ENCODE data around the gene DOCK8. TPM values are rescaled to one million over a fixed set of nuclear protein-coding genes. Genes with fewer than 3 reads are reported as not detected.

Gene DOCK8
- total RNA-seq, 1 experiment from 2014 or later: 0.37 TPM

- Histone ChIP-seq H2AFZ (ENCODE audit: low read depth, low read length, poor library complexity, severe bottlenecking) (no peak overlapping the region), H3K4me2 (ENCODE audit: low read length) (no peak overlapping the region), H3K9me2 (ENCODE audit: insufficient read depth) (no peaks in the 10 kb centered on the region), H3K27me3 (ENCODE audit: insufficient read depth, low read length) (0 out of 2 replicates have a peak, but pooled peaks cover 3% of the 10 kb centered on the region), H4K20me1 (ENCODE audit: insufficient read depth) (no peaks in the 10 kb centered on the region), H3K79me2 (ENCODE audit: insufficient read depth, low read length) (no peaks in the 10 kb centered on the region), H3K36me3 (ENCODE audit: control insufficient read depth in 1 of 2, insufficient read depth in 2 of 2, low read length in 2 of 2) (no peaks in the 10 kb centered on the region), H3K4me3 (replicated peaks in 1 of 2; ENCODE audit: low read depth in 1 of 2, low read length in 2 of 2) (no peak overlapping the region), H3K4me1 (ENCODE audit: control insufficient read depth in 1 of 2, insufficient read depth in 2 of 2, low read length in 2 of 2) (no peaks in the 10 kb centered on the region), H3K9me3 (ENCODE audit: control insufficient read depth in 1 of 2, insufficient read depth in 1 of 2, low read depth in 1 of 2, low read length in 2 of 2) (no peaks in the 10 kb centered on the region), H3K9ac (ENCODE audit: low read length) (no peak overlapping the region), H3K27ac (ENCODE audit: low read depth, low read length) (no peak overlapping the region)
- intact Hi-C loops (cut with micrococcal nuclease): no loop called here
- ChIA-PET RAD21 (ENCODE audit: low non-redundant PET in 1 of 2, low total read pairs in 2 of 2, uncharacterized antibody in 2 of 2, unreplicated experiment in 2 of 2) (no interaction called here), CTCF (no interaction called here), POLR2A (no interaction called here)
- DNase-seq (ENCODE audit: low read depth, low spot score): no peak
- TF ChIP-seq ELF1 (IDR thresholded peaks at IDR 0.05; ENCODE audit: borderline replicate concordance, low read depth) (no peak), FOSL1 (IDR thresholded peaks at IDR 0.05; ENCODE audit: low read depth) (no peak), CBX3 (IDR thresholded peaks at IDR 0.05; ENCODE audit: low read depth) (no peak), POLR2AphosphoS5 (IDR thresholded peaks at IDR 0.05; ENCODE audit: low read depth, low read length) (no peak), YY1 (IDR thresholded peaks at IDR 0.05; ENCODE audit: extremely low read depth, insufficient replicate concordance, low read depth, low read length) (no peak), SIN3A (IDR thresholded peaks at IDR 0.05; ENCODE audit: low read depth) (no peak), ZFX (IDR thresholded peaks at IDR 0.05) (no peak), ZBTB33 (IDR thresholded peaks at IDR 0.05; ENCODE audit: extremely low read depth, insufficient replicate concordance, low read length) (no peak)
- no TSS peak for BruUV-seq (replicated peaks)
- ATAC-seq: no peak
These were observed 36.0 kb downstream of the DOCK8 start for GRCh38 chr9:250625-251024.

DNA sequence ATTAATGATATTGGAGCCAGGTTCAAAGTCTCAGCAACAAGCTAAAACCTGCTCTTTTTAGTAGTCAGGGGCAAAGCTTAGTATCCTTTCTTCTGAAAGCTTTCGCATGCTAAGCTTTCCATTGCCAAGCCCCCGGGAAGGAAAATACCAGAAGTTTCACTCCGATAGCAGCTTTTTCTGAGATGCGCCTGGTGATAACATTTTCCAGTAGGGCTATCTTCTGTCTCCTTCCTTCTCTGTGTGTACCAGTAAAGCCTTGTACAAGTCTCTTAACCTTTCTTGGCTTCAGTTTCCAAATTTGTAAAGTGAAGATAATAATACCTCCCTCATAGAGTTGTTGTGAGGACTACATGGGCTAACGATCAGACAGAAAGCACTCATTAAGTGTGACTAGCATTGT, 36.7 kb downstream of the DOCK8 start:
- H3K4me1 ChIP-seq (ENCODE audit: control insufficient read depth in 1 of 2, insufficient read depth in 2 of 2, low read length in 2 of 2): no peaks in the 10 kb centered on the region
- H3K9me2 ChIP-seq (ENCODE audit: insufficient read depth): no peaks in the 10 kb centered on the region
- H3K27me3 ChIP-seq (ENCODE audit: insufficient read depth, low read length): 0 out of 2 replicates have a peak, but pooled peaks cover 3% of the 10 kb centered on the region
- no peak overlapping the region for H3K4me3 ChIP-seq (replicated peaks in 1 of 2; ENCODE audit: low read depth in 1 of 2, low read length in 2 of 2)
- ChIA-PET CTCF (no interaction called here), POLR2A (no interaction called here), RAD21 (ENCODE audit: low non-redundant PET in 1 of 2, low total read pairs in 2 of 2, uncharacterized antibody in 2 of 2, unreplicated experiment in 2 of 2) (no interaction called here)
- H3K4me2 ChIP-seq (ENCODE audit: low read length): no peak overlapping the region
- intact Hi-C loops (cut with micrococcal nuclease): no loop called here
- no peaks in the 10 kb centered on the region for H4K20me1 ChIP-seq (ENCODE audit: insufficient read depth)
- no peak overlapping the region for H3K27ac ChIP-seq (ENCODE audit: low read depth, low read length)
- H3K9ac ChIP-seq (ENCODE audit: low read length): no peak overlapping the region
- H3K79me2 ChIP-seq (ENCODE audit: insufficient read depth, low read length): no peaks in the 10 kb centered on the region
- no peaks in the 10 kb centered on the region for H3K9me3 ChIP-seq (ENCODE audit: control insufficient read depth in 1 of 2, insufficient read depth in 1 of 2, low read depth in 1 of 2, low read length in 2 of 2)
- DNase-seq (ENCODE audit: low read depth, low spot score): no peak
- no TSS peak for BruUV-seq (replicated peaks)
- TF ChIP-seq SP1 (IDR thresholded peaks at IDR 0.05; ENCODE audit: low read depth): no peak
- no peak for TF ChIP-seq FOSL1 (IDR thresholded peaks at IDR 0.05; ENCODE audit: low read depth)
- no peak for TF ChIP-seq RAD21 (IDR thresholded peaks at IDR 0.05; ENCODE audit: low read depth)
- TF ChIP-seq MAX (IDR thresholded peaks at IDR 0.05): no peak
- no peak for TF ChIP-seq CTCF (IDR thresholded peaks at IDR 0.05 in 2 of 3, conservative IDR thresholded peaks at IDR 0.05 in 1 of 3; ENCODE audit: borderline replicate concordance in 1 of 3, insufficient read depth in 1 of 3, low read depth in 2 of 3, low read length in 2 of 3)
- TF ChIP-seq TCF7L2 (IDR thresholded peaks at IDR 0.05; ENCODE audit: borderline replicate concordance, extremely low read depth, insufficient read depth, insufficient read length): no peak
- no peak for TF ChIP-seq JUND (IDR thresholded peaks at IDR 0.05)
- TF ChIP-seq SRF (IDR thresholded peaks at IDR 0.05; ENCODE audit: low read depth): no peak
- no peak for TF ChIP-seq CBX3 (IDR thresholded peaks at IDR 0.05; ENCODE audit: low read depth)
- TF ChIP-seq EZH2 (IDR thresholded peaks at IDR 0.05): no peak
- TF ChIP-seq YY1 (IDR thresholded peaks at IDR 0.05; ENCODE audit: extremely low read depth, insufficient replicate concordance, low read depth, low read length): no peak
- H2AFZ ChIP-seq (ENCODE audit: low read depth, low read length, poor library complexity, severe bottlenecking): no peak overlapping the region
- no peaks in the 10 kb centered on the region for H3K36me3 ChIP-seq (ENCODE audit: control insufficient read depth in 1 of 2, insufficient read depth in 2 of 2, low read length in 2 of 2)
- ATAC-seq: no peak

All from HCT116 (cell line).